Bronchial epithelial cell (primary cell): ENCODE results near the gene SRD5A1. TPM values are rescaled to one million over a fixed set of nuclear protein-coding genes. Genes with fewer than 3 reads are reported as not detected.

Experiments
- DNase-seq: peaks from one replicate; pipeline ENCODE4 v3.0.0-alpha.2; 2010; ENCODE audit warnings: low read depth
- FAIRE-seq: peaks from 2 replicates; lab custom pipeline; 2011; peaks lifted over from hg19 to GRCh38; lab: Jason Lieb, UNC
- H3K27me3 ChIP-seq: 2 replicates; pipeline ENCODE4 v1.5.1; 2011; ENCODE audit warnings: low read length; ENCODE audit not compliant: control insufficient read depth, insufficient read depth
- H3K36me3 ChIP-seq: 2 replicates; pipeline ENCODE4 v1.5.1; 2011; ENCODE audit warnings: low read length; ENCODE audit not compliant: control insufficient read depth, insufficient read depth
- H3K4me3 ChIP-seq: 2 replicates; pipeline ENCODE4 v1.5.1; 2011; ENCODE audit warnings: mild to moderate bottlenecking, low read depth, low read length, control low read depth
- total RNA-seq: library from RNA; depleted of rRNA; stranded (reverse); fragments of >200 nt; gene quantifications from 2 replicates; pipeline ENCODE4 v1.2.1, GENCODE V29; 2014
- TF ChIP-seq, protein P1 (sequence below): IDR thresholded peaks from 2 replicates; pipeline ENCODE4 v1.5.1; 2011; ENCODE audit warnings: mild to moderate bottlenecking, moderate library complexity, low read length, control low read depth, inconsistent platforms; ENCODE audit not compliant: insufficient read depth, severe bottlenecking

SRD5A1 gene
- total RNA-seq, 1 donor from 2014 or later = 24.0 TPM

DNA sequence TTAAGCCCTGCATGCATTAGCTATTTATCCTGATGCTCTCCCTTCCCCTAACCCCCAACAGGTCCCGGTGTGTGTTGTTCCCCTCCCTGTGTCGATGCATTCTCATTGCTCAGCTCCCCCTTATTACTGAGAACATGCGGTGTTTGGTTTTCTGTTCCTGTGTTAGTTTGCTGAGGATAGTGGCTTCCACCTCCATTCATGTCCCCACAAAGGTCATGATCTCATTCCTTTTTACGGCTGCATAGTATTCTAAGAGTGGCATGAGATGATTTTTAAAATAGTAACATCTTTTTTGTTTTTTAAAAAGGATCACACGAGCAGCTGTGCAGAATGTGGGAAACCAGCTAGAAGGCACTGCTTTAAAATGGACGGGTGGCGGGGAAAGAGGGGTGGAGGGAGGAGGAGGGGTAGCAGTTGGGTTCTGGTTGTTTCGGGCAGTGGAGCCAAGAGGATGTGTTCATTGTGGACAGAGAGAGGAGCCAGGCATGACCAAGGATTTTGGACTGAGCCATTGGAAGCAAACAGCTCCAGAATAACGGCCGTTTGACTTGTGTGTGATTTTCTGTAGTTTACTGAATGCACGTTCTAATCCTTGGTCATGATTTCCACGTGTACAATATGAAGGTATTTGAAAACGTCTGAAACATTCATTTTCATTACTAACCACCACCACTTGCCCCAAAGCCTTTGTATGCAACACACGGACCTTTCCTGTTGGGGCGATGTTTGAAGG lies 78.3 kb downstream of the SRD5A1 start:
- no peak for FAIRE-seq
- peak overlapping the region; percentile 79 for H3K4me3 ChIP-seq
- DNase-seq = no peak

DNA sequence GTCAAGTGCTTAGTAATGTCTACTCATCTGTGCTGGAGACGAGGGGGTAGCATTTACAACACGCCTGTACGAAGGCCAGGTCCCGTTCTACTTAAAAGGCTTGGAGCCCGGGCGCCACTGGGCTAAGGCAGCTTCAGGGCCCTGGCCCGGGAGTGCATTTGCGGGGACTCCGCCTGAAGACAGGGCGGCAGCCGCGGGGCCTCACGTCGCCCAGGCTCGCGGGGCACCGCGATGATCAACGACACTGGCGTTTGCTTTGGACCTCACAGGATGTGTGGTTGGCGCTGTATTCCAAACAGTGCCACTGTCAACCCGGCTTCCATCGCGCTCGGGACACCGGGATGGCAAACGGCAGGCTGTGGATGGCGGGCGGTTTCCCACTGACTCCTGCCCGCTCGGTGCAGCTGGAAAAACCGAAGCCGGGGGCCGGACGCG lies 78.9 kb downstream of the SRD5A1 start:
- TF ChIP-seq, protein P1, sequence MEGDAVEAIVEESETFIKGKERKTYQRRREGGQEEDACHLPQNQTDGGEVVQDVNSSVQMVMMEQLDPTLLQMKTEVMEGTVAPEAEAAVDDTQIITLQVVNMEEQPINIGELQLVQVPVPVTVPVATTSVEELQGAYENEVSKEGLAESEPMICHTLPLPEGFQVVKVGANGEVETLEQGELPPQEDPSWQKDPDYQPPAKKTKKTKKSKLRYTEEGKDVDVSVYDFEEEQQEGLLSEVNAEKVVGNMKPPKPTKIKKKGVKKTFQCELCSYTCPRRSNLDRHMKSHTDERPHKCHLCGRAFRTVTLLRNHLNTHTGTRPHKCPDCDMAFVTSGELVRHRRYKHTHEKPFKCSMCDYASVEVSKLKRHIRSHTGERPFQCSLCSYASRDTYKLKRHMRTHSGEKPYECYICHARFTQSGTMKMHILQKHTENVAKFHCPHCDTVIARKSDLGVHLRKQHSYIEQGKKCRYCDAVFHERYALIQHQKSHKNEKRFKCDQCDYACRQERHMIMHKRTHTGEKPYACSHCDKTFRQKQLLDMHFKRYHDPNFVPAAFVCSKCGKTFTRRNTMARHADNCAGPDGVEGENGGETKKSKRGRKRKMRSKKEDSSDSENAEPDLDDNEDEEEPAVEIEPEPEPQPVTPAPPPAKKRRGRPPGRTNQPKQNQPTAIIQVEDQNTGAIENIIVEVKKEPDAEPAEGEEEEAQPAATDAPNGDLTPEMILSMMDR = peak; percentile 7
- no peaks in the 10 kb centered on the region for H3K27me3 ChIP-seq
- FAIRE-seq = no peak
- H3K36me3 ChIP-seq = no peaks in the 10 kb centered on the region
- H3K4me3 ChIP-seq = peak overlapping the region; percentile 79
- DNase-seq = peak; percentile 70

More for the DNA sequence above, 78.3 kb downstream of the SRD5A1 start:
- Histone ChIP-seq H3K27me3 (no peaks in the 10 kb centered on the region), H3K36me3 (no peaks in the 10 kb centered on the region)
- TF ChIP-seq, protein P1 = no peak

DNA sequence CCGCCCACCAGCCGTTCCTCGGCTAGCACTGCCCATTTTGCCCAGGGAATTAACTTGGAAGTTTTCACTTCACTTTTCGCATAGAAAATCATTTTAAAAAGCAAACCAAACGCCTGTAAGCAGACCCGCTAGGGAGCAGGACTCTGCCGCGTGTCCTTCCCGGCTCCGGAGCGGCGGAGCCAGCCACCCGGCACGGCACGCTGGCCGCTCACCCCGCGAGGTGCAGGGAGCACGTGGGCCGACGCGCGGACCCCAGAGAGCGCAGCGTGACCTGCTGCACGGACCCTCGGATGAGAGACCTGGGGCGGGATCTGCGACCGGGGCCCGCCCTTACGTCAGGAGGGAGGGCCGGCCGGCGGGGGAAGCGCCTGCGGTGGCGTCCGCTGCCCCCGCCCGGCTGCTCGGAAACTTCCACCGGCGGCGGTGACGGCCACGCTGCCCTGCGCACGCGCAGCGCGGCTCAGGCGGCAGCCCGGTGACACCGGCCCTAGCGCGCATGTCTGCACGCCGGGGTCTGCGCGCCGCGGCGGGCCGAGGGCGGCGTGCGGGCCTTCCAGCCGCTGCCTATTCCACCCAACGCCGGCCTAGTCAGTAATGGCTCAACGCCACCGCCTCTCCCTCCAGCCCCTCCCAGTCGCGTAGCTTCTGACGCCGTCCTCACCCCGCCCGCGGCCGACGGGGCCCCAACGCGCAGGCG lies 79.5 kb downstream of the SRD5A1 start:
- FAIRE-seq = no peak
- DNase-seq = peak; percentile 86
- peak overlapping the region; percentile 79 for H3K4me3 ChIP-seq
- TF ChIP-seq, protein P1 = peak; percentile 9
- no peaks in the 10 kb centered on the region for H3K36me3 ChIP-seq
- H3K27me3 ChIP-seq = no peaks in the 10 kb centered on the region

DNA sequence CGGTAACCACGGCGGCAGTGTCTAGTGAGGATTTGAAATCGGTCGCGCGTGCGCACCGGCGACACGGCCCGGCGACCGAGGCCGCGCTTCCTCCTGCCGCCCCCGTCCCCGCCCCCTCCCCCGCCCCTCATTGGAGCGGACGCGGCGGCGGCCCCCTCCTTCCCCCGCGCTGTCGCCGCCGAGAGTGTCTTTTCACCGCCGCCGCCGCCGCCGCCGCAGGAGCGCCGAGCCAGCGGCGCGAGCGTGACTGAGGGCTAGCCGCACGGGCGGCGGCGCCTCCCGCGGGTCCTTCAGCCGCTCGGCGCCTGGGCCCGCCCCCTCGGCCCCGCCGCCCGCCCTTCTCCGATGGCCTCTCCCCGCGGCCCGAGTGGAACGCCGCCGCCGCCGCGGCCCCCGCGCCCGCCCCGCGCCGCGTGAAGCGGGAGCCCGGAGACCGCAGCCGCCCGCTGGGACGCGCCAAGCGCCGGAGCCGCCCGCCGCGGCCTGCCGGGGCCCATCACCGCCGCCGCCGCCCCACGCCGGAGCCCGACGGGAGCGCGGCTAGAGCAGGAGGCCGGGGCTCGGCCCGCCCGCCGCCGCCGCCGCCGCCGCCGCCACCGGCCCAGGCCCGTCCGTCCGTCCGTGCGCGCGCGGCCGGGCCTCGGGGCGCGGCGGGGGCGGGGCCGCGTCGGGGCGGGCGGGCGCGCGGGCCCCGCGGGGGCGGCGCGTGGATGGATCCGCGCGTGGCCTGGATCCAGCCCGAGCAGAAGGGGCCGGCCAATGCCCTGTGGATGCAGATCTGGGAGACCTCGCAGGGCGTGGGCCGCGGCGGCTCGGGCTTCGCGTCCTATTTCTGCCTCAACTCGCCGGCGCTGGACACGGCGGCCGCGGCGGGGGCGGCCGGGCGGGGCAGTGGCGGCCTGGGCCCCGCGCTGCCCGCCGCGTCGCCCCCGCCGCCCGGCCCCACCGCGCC lies 80.3 kb downstream of the SRD5A1 start, which contains the start of gene TENT4A:
TSS of gene TENT4A (plus strand) at position 159 of the 952 bp plus-strand sequence. CDS start at position 711, 552 bp downstream.
- Histone ChIP-seq H3K27me3 (no peaks in the 10 kb centered on the region), H3K4me3 (peak within 1 kb of the TSS; percentile 79), H3K36me3 (peaks cover 3% of the 10 kb centered on the region)
- TF ChIP-seq, protein P1 = no peak
- FAIRE-seq = no peak
- no peak for DNase-seq

DNA sequence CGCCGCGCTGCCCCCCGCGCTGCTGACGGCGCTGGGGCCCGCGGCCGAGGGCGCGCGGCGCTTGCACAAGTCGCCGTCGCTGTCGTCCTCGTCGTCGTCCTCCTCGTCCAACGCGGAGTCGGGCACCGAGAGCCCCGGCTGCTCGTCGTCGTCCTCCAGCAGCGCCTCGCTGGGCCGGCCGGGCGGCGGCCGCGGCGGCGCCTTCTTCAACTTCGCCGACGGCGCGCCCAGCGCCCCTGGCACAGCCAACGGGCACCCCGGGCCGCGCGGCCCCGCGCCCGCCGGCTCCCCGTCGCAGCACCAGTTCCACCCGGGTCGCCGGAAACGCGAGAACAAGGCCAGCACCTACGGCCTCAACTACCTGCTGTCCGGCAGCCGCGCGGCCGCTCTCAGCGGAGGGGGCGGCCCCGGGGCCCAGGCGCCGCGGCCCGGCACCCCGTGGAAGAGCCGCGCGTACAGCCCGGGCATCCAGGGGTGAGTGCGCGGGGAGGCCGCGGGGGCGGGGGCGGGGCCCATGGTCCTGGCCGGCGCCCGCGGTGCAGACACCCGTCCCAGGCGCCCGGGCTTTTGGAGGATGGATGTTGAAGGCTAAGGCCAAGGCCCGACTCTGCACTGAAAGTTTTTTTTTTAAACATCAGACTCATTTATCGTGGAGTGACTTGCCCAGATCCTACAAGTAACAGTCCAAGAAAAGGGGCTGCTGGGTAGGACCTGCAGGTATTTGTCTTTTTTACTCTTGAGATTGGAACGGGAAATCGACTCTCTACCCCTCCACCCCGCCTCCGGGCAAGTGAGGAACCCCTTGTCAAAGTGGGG lies 81.2 kb downstream of the SRD5A1 start:
- DNase-seq (no peak), FAIRE-seq (no peak)
- H3K36me3 ChIP-seq = peaks cover 4% of the 10 kb centered on the region
- peak overlapping the region; percentile 79 for H3K4me3 ChIP-seq
- H3K27me3 ChIP-seq = no peaks in the 10 kb centered on the region
- TF ChIP-seq, protein P1 = no peak
